H1 (cell line): ENCODE results near the gene VAT1L. TPM values are rescaled to one million over a fixed set of nuclear protein-coding genes. Genes with fewer than 3 reads are reported as not detected.
A peak's percentile ranks its signal among the peaks of the same experiment; 100 is the strongest.

Experiments
- BCL11A ChIP-seq, 2 experiments: IDR thresholded peaks; one replicate each; pipeline ENCODE4 v1.6.1; 2011; ENCODE audit warnings: low read depth in 2 of 2, low read length in 2 of 2, mild to moderate bottlenecking in 2 of 2
- CBX8 ChIP-seq: fragments of 300-800, 300-1000 bp; sonication (generic); IDR thresholded peaks from 2 replicates; pipeline ENCODE4 v1.7.1; 2016; ENCODE audit warnings: low read depth, low read length, borderline replicate concordance
- CHD2 ChIP-seq: IDR thresholded peaks from 2 replicates; pipeline ENCODE4 v1.6.1; 2012; ENCODE audit warnings: low read length, improper control_type of control experiment
- EGR1 ChIP-seq: IDR thresholded peaks from 2 replicates; pipeline ENCODE4 v1.6.1; 2011; ENCODE audit warnings: low read depth, low read length, borderline replicate concordance
- EZH2 ChIP-seq: fragments of 200-600 bp; sonication (generic); IDR thresholded peaks from 2 replicates; pipeline ENCODE4 v1.7.1; 2012; ENCODE audit warnings: low read depth, mild to moderate bottlenecking, moderate library complexity, low read length, inconsistent platforms; ENCODE audit not compliant: severe bottlenecking
- GABPA ChIP-seq: IDR thresholded peaks from 2 replicates; pipeline ENCODE4 v1.6.1; 2011; ENCODE audit warnings: mild to moderate bottlenecking, low read length, moderate library complexity, borderline replicate concordance; ENCODE audit not compliant: insufficient read depth
- JUN ChIP-seq: IDR thresholded peaks from 2 replicates; pipeline ENCODE4 v1.6.1; 2011; ENCODE audit warnings: low read depth, mild to moderate bottlenecking, improper control_type of control experiment, low read length
- JUND ChIP-seq: IDR thresholded peaks from 2 replicates; pipeline ENCODE4 v1.6.1; 2011; ENCODE audit warnings: mild to moderate bottlenecking, improper control_type of control experiment, low read length
- KDM1A ChIP-seq: fragments of 200-600, 300-600 bp; sonication (generic); IDR thresholded peaks from 2 replicates; pipeline ENCODE4 v1.7.1; 2016; ENCODE audit warnings: mild to moderate bottlenecking, low read length, borderline replicate concordance
- NANOG ChIP-seq: IDR thresholded peaks from 2 replicates; pipeline ENCODE4 v1.6.1; 2011; ENCODE audit warnings: low read length, low read depth, mild to moderate bottlenecking, inconsistent platforms; ENCODE audit not compliant: insufficient read depth, poor library complexity, severe bottlenecking
- RBBP5 ChIP-seq: IDR thresholded peaks from 2 replicates; pipeline ENCODE4 v1.7.1; 2012; ENCODE audit warnings: low read depth, mild to moderate bottlenecking, inconsistent platforms, low read length, moderate library complexity, borderline replicate concordance
- RXRA ChIP-seq: IDR thresholded peaks from 2 replicates; pipeline ENCODE4 v1.6.1; 2011; ENCODE audit warnings: low read depth, mild to moderate bottlenecking, low read length, moderate library complexity; ENCODE audit not compliant: insufficient read depth
- SIRT6 ChIP-seq: IDR thresholded peaks from one replicate; pipeline ENCODE4 v1.7.1; 2012; ENCODE audit warnings: low read length, inconsistent platforms
- SP2 ChIP-seq: IDR thresholded peaks from 2 replicates; pipeline ENCODE4 v1.6.1; 2012; ENCODE audit warnings: mild to moderate bottlenecking, low read length, inconsistent platforms
- YY1 ChIP-seq: IDR thresholded peaks from 2 replicates; pipeline ENCODE4 v1.6.1; 2011; ENCODE audit warnings: low read depth, mild to moderate bottlenecking, low read length
- ZNF274 ChIP-seq: IDR thresholded peaks from 2 replicates; pipeline ENCODE4 v1.7.0; 2012; ENCODE audit warnings: low read length, borderline replicate concordance; ENCODE audit errors: extremely low read depth
- polyA plus RNA-seq, 7 experiments: library from polyadenylated mRNA; depleted of rRNA in 3 of 7; stranded (reverse) in 5 of 7; unstranded in 2 of 7; fragments of >200 nt in 5 of 7; fragments of 200-250 nt in 2 of 7; gene quantifications; 1 replicate in 5 of 7; 2 replicates in 1 of 7; 4 replicates in 1 of 7; pipeline versions ENCODE4 v1.2.1 to v1.2.3, GENCODE V29; 2011 to 2013; ENCODE audit warnings: missing spikeins in 2 of 7, mixed read lengths in 2 of 7
- total RNA-seq: library from RNA; stranded (reverse); fragmentation: NEBNext Ultra II Directional; extraction: Animal tissue kit (Norgen Biotek cat#: 25700); gene quantifications from 2 replicates; pipeline ENCODE4 v1.2.1, GENCODE V29; 2021
- TF ChIP-seq, protein P1 (sequence below): IDR thresholded peaks from 2 replicates; pipeline ENCODE4 v1.6.1; 2012; ENCODE audit warnings: low read length, inconsistent platforms

VAT1L gene
- total and polyA plus RNA-seq, 2 of the 8 experiments (the other 6 are each of a cell fraction or from before 2014, with no cell fraction given), result 46.3 to 48.2 TPM

DNA sequence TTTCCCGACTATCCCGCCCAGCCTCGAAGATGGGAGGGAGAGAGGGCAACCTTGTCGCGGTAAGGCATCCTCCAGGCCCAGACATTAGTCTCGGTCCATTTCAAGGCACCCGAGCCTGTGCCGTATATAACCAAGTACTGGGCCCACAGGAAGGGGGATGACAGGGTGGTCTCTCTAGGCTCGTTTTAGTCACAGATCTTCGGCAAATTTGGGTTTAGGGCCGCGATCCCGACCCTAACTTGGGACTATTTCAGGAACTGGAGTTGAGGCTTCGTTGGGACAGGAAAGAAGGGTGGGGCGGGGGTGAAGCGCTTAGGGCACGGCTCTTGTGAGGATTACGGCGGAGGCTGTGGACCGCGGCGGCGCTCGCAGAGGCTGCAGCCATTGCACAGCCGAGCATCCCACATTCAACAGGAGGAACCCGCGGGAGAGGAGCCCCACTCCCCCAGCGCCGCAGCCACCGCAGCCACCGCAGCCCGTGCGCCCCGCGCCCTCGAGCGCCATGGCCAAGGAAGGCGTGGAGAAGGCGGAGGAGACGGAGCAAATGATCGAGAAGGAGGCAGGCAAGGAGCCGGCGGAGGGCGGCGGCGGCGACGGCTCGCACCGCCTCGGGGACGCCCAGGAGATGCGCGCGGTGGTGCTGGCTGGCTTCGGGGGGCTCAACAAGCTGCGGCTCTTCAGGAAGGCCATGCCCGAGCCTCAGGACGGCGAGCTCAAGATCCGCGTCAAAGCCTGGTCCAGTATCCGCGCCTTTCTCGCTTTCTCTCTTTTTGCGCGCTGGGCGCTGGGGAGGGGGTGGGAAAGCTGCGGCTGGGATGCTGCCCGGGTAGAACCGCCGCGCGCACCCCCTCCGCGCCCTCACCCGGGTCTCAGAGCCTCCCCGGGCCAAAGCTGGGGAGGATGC, at the start of gene VAT1L (continued):
- TF ChIP-seq EGR1 (no peak), RBBP5 (peak; percentile 22; the same call in 1 of the 2 replicates), YY1 (peak; percentile 47; the same call in 1 of the 2 replicates), EZH2 (no peak), SP2 (no peak), JUND (no peak), KDM1A (0 out of 2 replicates have a peak, but pooled peaks have one; percentile 55), NANOG (no peak), CBX8 (no peak), CHD2 (no peak), BCL11A (IDR thresholded peaks at IDR 0.05; ENCODE audit: low read depth in 2 of 2, low read length in 2 of 2) (no peak), GABPA (no peak), JUN (no peak), RXRA (no peak), ZNF274 (no peak), SIRT6 (no peak)
- TF ChIP-seq, protein P1, sequence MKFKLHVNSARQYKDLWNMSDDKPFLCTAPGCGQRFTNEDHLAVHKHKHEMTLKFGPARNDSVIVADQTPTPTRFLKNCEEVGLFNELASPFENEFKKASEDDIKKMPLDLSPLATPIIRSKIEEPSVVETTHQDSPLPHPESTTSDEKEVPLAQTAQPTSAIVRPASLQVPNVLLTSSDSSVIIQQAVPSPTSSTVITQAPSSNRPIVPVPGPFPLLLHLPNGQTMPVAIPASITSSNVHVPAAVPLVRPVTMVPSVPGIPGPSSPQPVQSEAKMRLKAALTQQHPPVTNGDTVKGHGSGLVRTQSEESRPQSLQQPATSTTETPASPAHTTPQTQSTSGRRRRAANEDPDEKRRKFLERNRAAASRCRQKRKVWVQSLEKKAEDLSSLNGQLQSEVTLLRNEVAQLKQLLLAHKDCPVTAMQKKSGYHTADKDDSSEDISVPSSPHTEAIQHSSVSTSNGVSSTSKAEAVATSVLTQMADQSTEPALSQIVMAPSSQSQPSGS, result no peak
